PFSK-1 (cell line): Measurements from ENCODE around the gene CDHR2.

Source experiments
- POLR2AphosphoS5 ChIP-seq: IDR thresholded peaks from 2 replicates; pipeline ENCODE4 v1.6.1; 2012; ENCODE audit warnings: low read depth, mild to moderate bottlenecking, control low read depth, low read length, moderate library complexity
- REST ChIP-seq, 2 experiments: IDR thresholded peaks; 2 replicates each; pipeline versions ENCODE4 v1.6.1 to v1.8.0; 2011 to 2012; ENCODE audit warnings: low read depth in 2 of 2, low read length in 2 of 2, control low read depth in 1 of 2, inconsistent platforms in 1 of 2, mild to moderate bottlenecking in 1 of 2, moderate library complexity in 1 of 2; ENCODE audit not compliant: insufficient read depth in 1 of 2
- SIN3A ChIP-seq: IDR thresholded peaks from 2 replicates; pipeline ENCODE4 v1.6.1; 2012; ENCODE audit warnings: mild to moderate bottlenecking, low read length, moderate library complexity, borderline replicate concordance; ENCODE audit not compliant: insufficient read depth
- TAF1 ChIP-seq: IDR thresholded peaks from 2 replicates; pipeline ENCODE4 v1.6.1; 2012; ENCODE audit warnings: low read length, control low read depth, borderline replicate concordance; ENCODE audit not compliant: insufficient read depth

DNA sequence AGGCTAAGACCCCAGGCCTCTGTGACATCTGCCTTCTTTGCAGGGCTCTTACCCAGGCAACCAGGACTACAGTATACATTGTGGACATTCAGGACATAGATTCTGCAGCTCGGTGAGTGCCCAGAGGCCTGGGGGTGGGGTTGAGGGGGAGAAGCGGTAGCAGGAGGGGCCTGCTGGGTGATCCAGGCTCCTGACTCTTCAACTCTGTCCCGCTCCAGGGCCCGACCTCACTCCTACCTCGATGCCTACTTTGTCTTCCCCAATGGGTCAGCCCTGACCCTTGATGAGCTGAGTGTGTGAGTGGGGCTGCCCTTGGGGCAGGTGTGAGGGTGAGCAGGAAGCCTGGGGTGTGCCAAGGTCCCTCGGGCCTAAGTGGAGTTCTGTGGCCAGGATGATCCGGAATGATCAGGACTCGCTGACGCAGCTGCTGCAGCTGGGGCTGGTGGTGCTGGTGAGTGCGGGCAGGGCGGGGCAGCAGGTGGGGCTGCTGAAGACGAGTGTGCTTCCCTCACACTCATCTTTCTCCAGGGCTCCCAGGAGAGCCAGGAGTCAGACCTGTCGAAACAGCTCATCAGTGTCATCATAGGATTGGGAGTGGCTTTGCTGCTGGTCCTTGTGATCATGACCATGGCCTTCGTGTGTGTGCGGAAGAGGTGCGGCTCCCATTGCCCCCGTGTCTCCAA, 41.0 kb downstream of the CDHR2 start:
- TF ChIP-seq POLR2AphosphoS5 (no peak), TAF1 (no peak), SIN3A (no peak), REST (IDR thresholded peaks at IDR 0.05; ENCODE audit: insufficient read depth in 1 of 2, low read depth in 2 of 2, low read length in 2 of 2) (no peak)
